Inflammatory macrophage treated with lipopolysaccharide for 1 hour (primary cell): ENCODE results near the gene ARFGAP3.
"Not testable (repeated sequence)": the region's sequence is repeated elsewhere in the genome, so short reads cannot be mapped to it uniquely, and the experiment has no call there.

ENCODE experiments used
- DNase-seq, 2 donors: peaks; one replicate each; pipeline ENCODE4 v3.0.0-alpha.2; 2020 to 2022

ARFGAP3 gene

GRCh38 chr22:42792909-42793847 lies 63.9 kb downstream of the ARFGAP3 start:
- DNase-seq, result no peak

DNA sequence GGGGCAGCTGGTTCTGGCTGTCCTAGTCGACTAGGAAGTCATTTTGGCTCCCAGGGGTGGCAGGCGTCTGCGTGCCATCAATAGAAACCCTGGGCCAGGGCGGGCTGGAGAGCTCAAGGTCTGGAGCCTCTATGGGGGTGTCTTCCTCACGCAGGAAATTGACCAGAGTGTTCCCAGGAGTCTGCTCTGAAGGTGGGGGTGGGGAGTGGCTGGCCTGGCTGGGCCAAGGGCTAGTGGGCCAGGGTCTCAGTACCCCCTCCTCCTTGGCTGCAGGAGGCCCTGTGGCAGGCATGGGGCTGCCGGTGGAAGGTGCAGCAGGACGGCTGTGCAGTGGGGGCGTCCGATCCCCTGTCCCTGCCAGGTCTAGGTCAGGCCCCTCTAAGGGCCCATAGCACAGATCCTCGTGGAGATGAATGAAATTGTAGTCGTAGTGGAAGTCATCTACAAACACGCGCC lies 64.6 kb downstream of the ARFGAP3 start:
- DNase-seq, result no peak

DNA sequence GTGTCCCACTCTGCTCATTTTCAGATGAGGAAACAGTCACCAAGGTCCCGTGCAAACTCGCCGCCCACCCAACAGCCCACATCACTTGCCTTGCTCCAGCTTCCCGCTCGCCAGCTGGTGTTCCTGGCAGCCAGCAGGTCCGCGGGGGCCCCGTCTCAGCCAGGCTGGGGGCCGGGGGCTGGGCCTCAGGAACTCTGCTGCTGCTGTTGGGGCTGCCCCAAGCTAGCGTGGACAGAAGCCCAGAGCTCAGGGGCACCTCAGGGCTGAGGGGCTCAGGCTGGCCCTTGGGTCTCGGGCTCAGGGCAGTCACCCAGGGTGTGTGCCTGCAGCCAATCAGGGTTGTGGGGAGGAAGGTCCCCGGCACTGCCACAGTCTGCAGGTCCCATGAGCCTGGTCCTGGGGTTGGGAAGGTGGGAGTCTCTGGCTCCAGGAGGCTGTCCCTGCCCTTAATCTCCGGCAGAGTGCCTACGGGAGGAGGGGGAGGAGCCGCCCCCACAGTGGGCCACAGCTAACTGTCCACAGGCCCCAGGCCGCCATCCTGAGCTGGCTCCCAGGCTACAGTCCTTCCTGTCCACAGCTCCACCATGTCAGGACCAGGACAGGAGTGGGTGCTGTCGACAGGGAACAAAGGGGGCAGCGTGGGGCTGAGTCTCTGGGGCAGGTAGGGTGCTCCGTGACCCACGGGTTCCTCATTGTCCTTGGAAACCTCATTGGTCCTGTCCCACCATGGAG lies 65.2 kb downstream of the ARFGAP3 start:
- peak in 1 of 2 donors; percentile 43 for DNase-seq

GRCh38 chr22:42788466-42788865 lies 68.6 kb downstream of the ARFGAP3 start:
- no peak for DNase-seq

GRCh38 chr22:42788021-42788420 lies 69.1 kb downstream of the ARFGAP3 start:
- DNase-seq, result no peak

DNA sequence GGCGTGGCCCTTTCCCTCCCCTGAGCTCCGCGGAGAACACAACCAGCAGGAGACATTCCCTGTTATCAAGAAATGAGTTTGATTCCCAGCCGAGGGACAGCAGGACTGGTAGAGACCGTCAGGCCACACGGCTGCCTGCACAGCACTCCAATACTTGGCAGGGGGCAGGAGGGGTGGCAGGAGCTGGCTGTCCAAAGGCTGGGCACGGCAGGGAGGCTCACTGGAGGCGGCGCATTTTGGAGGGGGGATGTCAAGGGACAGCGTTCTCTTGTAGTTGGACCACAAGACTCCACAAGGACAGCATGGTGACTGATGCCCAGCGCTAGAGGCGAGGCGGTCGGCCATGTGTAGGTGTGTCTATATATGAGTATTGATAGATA lies 69.7 kb downstream of the ARFGAP3 start:
- no peak for DNase-seq

DNA sequence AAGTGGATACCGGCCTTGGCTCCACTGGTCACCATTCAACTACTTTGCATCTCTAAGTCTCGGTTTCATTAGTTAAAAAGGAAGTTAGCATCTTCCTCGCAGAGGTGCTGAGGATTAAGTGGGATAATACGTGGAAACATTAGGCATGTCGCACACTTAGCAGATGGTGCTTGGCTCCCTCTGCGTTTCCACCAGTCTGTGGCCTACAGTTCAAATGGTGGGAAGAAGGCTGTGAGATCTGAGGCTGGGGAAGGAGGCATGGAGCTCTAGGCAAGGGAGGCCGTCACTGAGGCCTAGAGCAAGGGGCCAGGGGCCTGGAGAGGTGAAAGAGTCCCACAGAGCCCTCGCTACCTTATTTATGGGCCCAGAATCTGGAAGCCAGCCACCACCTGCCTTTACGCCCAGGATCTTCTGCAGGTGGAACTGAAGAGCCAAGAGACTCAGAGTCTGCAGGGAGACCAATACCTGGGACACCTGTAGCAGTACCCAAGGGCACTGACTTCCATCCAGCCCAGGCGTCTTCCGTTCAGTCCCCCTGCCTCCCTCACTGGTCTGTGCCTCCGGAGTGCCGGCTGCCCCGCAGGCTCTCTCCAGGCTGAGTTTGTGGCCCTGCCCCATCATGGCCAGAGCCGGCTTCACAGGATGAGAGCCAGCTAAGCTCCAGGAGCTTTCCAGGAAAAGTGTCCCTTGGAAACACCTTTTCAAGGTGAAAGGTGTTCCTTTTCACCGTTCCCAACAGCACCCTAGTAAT lies 70.3 kb downstream of the ARFGAP3 start:
- DNase-seq, result no peak

DNA sequence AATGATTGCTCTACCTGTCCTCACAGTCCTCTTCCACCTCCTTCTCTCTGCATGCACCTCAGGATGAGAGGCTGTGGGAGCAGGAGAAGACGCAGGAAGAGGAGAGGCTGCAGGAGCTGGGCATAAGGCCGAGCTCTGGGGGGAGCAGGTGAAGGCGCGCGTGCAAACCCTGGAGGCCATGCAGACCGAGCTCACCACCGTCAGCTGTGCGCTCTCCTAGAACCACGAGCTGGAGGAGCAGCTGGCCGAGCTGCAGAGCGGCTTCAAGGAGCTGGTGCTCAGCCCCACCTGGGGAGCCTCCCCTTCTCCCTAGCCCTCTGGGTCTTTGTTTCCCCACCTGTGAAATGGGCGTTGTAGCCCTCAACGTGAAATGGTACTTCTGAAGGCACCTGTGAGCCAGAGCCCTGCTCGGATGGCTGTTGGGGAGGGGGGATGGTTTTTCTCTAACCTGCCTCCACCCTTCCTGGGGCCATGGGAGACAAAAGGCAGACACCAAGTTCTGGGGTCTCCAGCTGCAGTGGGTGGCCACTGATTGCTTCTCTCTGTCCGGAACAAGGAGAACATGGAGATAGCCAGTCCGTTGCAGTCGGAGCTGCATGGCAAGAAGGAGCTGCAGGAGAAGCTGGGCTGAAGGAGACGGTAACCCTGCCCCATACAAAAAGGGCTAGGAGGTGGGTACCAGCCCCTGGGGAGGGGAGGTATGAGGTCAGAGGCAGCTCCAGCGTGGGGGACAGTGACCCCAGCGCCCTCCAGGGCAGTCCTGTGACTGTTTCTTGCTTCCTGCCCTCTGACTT lies 71.2 kb downstream of the ARFGAP3 start:
- no peak for DNase-seq

- not testable (repeated sequence) for DNase-seq
These were observed 74.8 kb downstream of the ARFGAP3 start for GRCh38 chr22:42782306-42782705.

DNA sequence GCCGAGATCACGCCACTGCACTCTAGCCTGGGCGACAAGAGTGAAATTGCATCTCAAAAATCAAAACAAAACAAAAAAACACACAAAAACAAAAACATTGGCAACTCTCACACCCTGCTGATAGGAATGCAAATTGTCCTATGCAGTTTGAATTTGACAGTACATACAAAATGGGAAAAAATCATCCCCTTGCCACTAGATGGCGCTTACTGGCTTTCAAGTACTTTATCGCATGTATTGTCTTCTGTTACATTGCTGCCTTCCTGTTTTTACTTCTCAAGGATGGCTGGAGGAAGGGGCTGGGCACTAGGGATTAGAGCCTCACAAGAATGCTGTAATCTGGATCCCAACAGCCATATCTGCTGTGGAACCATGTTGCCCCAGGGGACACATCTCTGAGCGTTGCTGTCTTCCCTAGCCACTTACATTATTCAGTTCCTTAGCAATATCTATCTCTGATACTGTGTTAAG lies 77.0 kb downstream of the ARFGAP3 start:
- peak; percentile 73 to 90 for DNase-seq

DNA sequence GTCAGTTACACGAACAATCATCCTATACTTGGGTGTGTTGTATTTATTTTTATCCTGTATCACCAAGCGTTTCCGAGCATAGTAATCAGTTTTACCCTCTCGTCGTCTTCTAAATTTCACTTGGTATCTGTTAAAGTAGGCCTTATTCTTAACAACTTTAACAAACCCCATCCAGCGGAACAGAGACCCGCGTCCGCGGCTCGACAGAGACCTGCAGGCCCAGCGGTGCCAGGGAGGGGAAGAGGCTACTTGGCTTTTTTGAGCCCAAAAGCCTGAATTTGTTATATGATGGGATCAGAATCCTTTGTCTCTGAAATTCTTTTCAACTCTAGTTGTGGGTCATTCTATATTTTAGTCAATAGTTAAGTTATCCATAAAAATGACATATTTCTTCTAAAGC lies 79.9 kb downstream of the ARFGAP3 start:
- no peak for DNase-seq

GRCh38 chr22:42773167-42773566 lies 83.9 kb downstream of the ARFGAP3 start:
- no peak for DNase-seq

GRCh38 chr22:42772647-42773046 lies 84.4 kb downstream of the ARFGAP3 start:
- no peak for DNase-seq

GRCh38 chr22:42770941-42771647 lies 86.0 kb downstream of the ARFGAP3 start:
- DNase-seq, result no peak

DNA sequence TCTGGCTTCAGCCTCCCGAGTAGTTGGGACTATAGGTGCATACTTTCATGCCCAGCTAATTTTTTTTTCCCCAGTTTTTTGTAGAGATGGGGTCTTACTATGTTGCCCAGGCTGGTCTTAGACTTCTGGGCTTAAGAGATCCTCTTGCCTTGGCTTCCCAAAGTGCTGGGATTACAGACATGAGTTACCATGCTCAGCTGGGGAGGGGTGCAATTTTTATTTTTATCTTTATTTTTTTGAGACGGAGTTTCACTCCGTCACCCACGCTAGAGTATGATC lies 86.7 kb downstream of the ARFGAP3 start:
- DNase-seq, result no peak

DNA sequence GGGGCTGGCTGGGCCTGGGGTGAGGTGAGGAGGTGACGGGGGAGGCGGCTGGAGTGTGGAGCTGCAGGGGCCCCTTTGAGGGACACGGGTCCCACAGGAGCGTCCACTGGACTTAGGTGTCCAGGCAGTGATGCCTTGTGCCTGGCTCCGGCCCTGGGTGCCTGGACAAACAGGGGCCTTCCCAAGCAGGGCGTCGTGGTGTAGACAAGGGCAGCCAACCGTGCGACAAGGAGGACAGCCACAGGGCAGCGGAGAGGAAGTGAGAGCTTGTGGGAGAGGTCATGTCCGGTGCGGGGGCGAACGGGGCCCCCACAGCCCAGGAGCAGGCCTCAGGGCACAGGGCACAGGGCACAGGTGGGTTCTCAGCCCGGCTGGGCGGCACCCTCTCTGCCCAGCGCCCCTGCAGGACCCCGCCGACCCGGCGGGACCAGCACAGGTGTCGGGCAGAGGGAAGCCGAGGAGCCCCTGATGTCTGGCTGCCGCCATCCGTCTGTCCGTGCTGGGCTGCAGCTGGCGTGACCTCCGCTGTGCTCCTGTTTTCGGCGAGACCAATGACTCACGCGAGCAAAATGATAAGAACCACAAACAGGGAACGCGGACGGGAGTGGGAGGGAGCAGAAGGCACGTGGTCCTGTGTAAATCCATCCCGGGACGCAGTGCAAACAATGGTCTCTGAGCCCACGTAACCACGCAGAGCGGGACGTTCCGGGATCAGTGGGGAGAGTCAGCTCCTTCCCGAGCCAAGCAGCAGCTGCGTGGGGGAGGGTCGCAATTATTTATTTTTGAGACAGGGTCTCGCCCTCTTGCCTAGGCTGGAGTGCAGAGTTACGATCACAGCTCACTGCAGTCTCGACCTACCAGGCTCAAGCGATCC lies 87.3 kb downstream of the ARFGAP3 start:
- peak; percentile 43 to 56 for DNase-seq

GRCh38 chr22:42769238-42769573 lies 87.9 kb downstream of the ARFGAP3 start:
- DNase-seq, result no peak

- no peak for DNase-seq
These were observed 88.6 kb downstream of the ARFGAP3 start for GRCh38 chr22:42768385-42769035.

DNA sequence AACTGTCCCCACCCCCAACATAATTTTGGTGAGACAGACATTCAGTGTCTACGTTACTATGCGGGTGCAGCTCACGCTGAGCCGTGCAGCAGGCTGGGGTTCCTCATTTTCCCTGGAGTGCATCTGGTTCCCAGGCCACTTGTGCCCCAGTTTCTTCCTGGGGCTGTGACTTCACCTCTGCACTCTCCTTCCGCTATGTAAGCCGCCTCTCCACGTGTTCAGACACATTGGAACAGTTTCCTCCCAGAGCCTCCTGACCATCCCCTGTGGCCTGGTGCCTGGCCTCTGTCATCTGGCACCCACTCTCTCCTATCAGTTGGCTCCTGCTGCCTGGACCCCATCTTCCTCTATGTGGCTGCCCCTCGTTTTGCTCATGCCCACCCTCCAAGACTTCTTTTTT lies 90.2 kb downstream of the ARFGAP3 start:
- peak; percentile 64 to 89 for DNase-seq

- no peak for DNase-seq
These were observed 92.1 kb downstream of the ARFGAP3 start for GRCh38 chr22:42764895-42765363.
